Activated CD4-positive, alpha-beta memory T cell treated with anti-CD3 and anti-CD28 coated beads for 36 hours (primary cell): Measurements from ENCODE around the gene TJAP1. TPM values are rescaled to one million over a fixed set of nuclear protein-coding genes. Genes with fewer than 3 reads are reported as not detected.
"Not testable (repeated sequence)": the region's sequence is repeated elsewhere in the genome, so short reads cannot be mapped to it uniquely, and the experiment has no call there.

Experiments used
- CTCF ChIA-PET: fragments of 350-600 bp; sonication (Branson Sonifier 250); formaldehyde crosslinking; loops from one replicate; lab custom pipeline; 2021; ENCODE audit warnings: antibody characterized with exemption, inconsistent platforms; lab: Charles Lee
- POLR2A ChIA-PET: fragments of 350-600 bp; sonication (Branson Sonifier 250); formaldehyde crosslinking; loops from one replicate; lab custom pipeline; 2021; ENCODE audit warnings: antibody characterized with exemption; lab: Charles Lee
- DNase-seq: peaks from one replicate; pipeline ENCODE4 v3.0.0-alpha.2; 2020
- H3K27ac Mint-ChIP-seq: one replicate; pipeline ENCODE4 v1.8.0; 2021; ENCODE audit warnings: mixed read lengths
- H3K27me3 Mint-ChIP-seq: one replicate; pipeline ENCODE4 v1.8.0; 2021; ENCODE audit warnings: mixed read lengths
- H3K36me3 Mint-ChIP-seq: one replicate; pipeline ENCODE4 v1.8.0; 2021; ENCODE audit warnings: mixed read lengths
- H3K4me1 Mint-ChIP-seq: one replicate; pipeline ENCODE4 v1.8.0; 2021; ENCODE audit warnings: low read depth, mixed read lengths
- H3K4me3 Mint-ChIP-seq: one replicate; pipeline ENCODE4 v1.8.0; 2021; ENCODE audit warnings: mild to moderate bottlenecking, mixed read lengths
- H3K9me3 Mint-ChIP-seq: one replicate; pipeline ENCODE4 v1.8.0; 2021; ENCODE audit warnings: mixed read lengths
- intact Hi-C: fragments of 100-400 bp; cut with micrococcal nuclease; formaldehyde crosslinking; loops from one replicate; pipeline ENCODE4 v1.15.1; 2023
- total RNA-seq, 2 experiments: library from RNA; stranded (reverse); gene quantifications; one replicate each; pipeline ENCODE4 v1.2.3, GENCODE V29; 2021

TJAP1 gene
- total RNA-seq, 2 experiments from 2014 or later = 30.5 to 36.2 TPM

GRCh38 chr6:43496370-43497128 is 19.2 kb downstream of the TJAP1 start:
- ChIA-PET CTCF (interaction anchor here (0.8 to 4.5 kb wide), 3 partner anchors 10 to 19 kb away, joined by 3 to 40 read pairs (median 4); partner anchors contain the start of genes LRRC73 and TJAP1), POLR2A (no interaction called here)
- intact Hi-C loops = no loop called here
- no peak overlapping the region for H3K27ac Mint-ChIP-seq
- no peaks in the 10 kb centered on the region for H3K9me3 Mint-ChIP-seq
- H3K4me3 Mint-ChIP-seq = no peak overlapping the region
- no peaks in the 10 kb centered on the region for H3K27me3 Mint-ChIP-seq
- peaks cover 2% of the 10 kb centered on the region for H3K36me3 Mint-ChIP-seq
- peaks cover 25% of the 10 kb centered on the region for H3K4me1 Mint-ChIP-seq
- peak; percentile 34 for DNase-seq

- Mint-ChIP-seq H3K27ac (no peak overlapping the region), H3K27me3 (no peaks in the 10 kb centered on the region)
- intact Hi-C loops = no loop called here
Observed at GRCh38 chr6:43497129-43497396, 19.7 kb downstream of the TJAP1 start.

GRCh38 chr6:43497689-43498088 is 20.3 kb downstream of the TJAP1 start:
- H3K27ac Mint-ChIP-seq = no peak overlapping the region
- ChIA-PET POLR2A (no interaction called here), CTCF (interaction anchor here (1.1 to 2.2 kb wide), 2 partner anchors 10 to 235 kb away, joined by 3 to 9 read pairs; no protein-coding TSS in a partner anchor)
- DNase-seq = no peak
- peaks cover 2% of the 10 kb centered on the region for H3K36me3 Mint-ChIP-seq
- H3K27me3 Mint-ChIP-seq = no peaks in the 10 kb centered on the region
- intact Hi-C loops = no loop called here
- peaks cover 23% of the 10 kb centered on the region for H3K4me1 Mint-ChIP-seq
- no peaks in the 10 kb centered on the region for H3K9me3 Mint-ChIP-seq
- H3K4me3 Mint-ChIP-seq = no peak overlapping the region

More at GRCh38 chr6:43497129-43497396, 19.7 kb downstream of the TJAP1 start:
- Mint-ChIP-seq H3K36me3 (peaks cover 2% of the 10 kb centered on the region), H3K4me3 (no peak overlapping the region), H3K9me3 (no peaks in the 10 kb centered on the region), H3K4me1 (peaks cover 25% of the 10 kb centered on the region)
- POLR2A ChIA-PET = no interaction called here
- CTCF ChIA-PET = interaction anchor here (0.9 kb wide), 1 partner anchor 13 kb away, joined by 3 read pairs; the partner anchor contains the start of gene LRRC73
- no peak for DNase-seq

- H3K27me3 Mint-ChIP-seq, intact Hi-C loops, H3K27ac Mint-ChIP-seq, DNase-seq, POLR2A ChIA-PET, H3K4me3 Mint-ChIP-seq, H3K36me3 Mint-ChIP-seq, H3K9me3 Mint-ChIP-seq: not testable (repeated sequence)
- CTCF ChIA-PET = interaction anchor here (1.1 to 2.2 kb wide), 2 partner anchors 10 to 236 kb away, joined by 3 to 9 read pairs; no protein-coding TSS in a partner anchor
- peaks cover 20% of the 10 kb centered on the region for H3K4me1 Mint-ChIP-seq
Observed at GRCh38 chr6:43498291-43498690, 20.9 kb downstream of the TJAP1 start.

DNA sequence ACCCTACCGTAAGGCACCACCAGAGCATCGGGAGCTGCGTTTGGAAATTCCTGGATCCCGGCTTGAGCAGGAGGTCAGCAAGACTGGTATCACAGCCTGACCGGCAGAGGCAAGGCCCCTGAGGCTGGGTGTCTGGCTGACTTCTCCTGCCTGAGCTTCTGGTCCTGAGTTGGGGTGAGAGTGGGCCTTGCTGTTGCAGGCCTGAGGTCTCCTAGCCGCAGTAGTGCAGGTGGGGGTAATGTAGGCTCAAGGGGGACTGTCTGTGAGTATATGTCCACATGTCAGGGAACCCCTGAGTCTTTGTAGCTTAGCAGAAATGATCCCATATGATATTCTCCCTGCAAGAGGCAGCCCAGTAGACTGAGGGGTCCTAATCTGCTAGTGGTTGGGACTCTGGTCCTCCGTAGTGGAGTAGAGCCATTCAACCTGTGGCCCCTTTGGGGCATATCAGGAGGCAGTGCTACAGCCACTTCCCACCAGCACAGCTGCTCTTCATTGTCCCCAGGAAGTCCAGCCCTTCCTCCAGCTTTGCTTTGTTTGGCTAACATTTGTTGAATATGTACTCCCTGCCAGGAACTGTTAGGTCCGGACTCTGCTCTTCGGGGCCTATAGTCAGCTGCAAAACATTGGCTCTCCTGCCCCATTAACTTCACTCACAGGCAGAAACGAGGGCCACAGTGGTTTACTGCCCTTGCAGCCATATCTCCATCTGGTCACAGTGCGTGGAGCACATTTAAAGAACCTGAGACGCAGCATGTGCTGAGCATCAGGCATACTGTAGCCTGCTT is 21.9 kb downstream of the TJAP1 start:
- peaks cover 13% of the 10 kb centered on the region for H3K4me1 Mint-ChIP-seq
- ChIA-PET POLR2A (no interaction called here), CTCF (interaction anchor here (2.2 kb wide), 1 partner anchor 9 kb away, joined by 9 read pairs; no protein-coding TSS in a partner anchor)
- H3K4me3 Mint-ChIP-seq = no peak overlapping the region
- no peaks in the 10 kb centered on the region for H3K9me3 Mint-ChIP-seq
- no peak overlapping the region for H3K27ac Mint-ChIP-seq
- H3K27me3 Mint-ChIP-seq = no peaks in the 10 kb centered on the region
- peaks cover 9% of the 10 kb centered on the region for H3K36me3 Mint-ChIP-seq
- DNase-seq = no peak
- intact Hi-C loops = no loop called here

GRCh38 chr6:43500921-43501320 is 23.6 kb downstream of the TJAP1 start:
- ChIA-PET CTCF (no interaction called here), POLR2A (no interaction called here)
- Mint-ChIP-seq H3K27ac (no peak overlapping the region), H3K9me3 (no peaks in the 10 kb centered on the region), H3K36me3 (peaks cover 9% of the 10 kb centered on the region), H3K4me3 (no peak overlapping the region), H3K27me3 (no peaks in the 10 kb centered on the region), H3K4me1 (no peaks in the 10 kb centered on the region)
- intact Hi-C loops = no loop called here
- no peak for DNase-seq

DNA sequence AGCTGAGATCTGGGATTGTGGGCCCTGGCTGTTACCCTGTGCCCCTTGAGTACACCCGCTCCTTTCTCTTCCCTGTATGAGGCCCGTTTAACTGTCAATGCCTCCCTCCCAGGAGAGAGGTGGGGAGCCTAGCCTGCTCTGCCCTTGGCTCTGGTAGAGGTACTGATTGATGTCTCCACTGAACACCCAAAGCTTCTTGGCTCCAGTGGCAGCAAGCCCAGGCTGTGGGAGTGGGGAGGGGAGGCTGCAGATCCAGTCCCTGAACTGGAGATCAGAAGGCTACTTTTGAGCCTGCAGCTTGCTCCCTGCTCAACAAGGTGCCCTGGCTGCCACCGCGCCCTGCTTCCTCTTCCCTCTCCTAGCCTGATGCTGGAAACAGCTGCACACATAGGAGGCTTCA is 25.3 kb downstream of the TJAP1 start:
- peaks cover under 1% of the 10 kb centered on the region for H3K27me3 Mint-ChIP-seq

GRCh38 chr6:43503443-43503842 is 26.1 kb downstream of the TJAP1 start:
- peaks cover 8% of the 10 kb centered on the region for H3K27me3 Mint-ChIP-seq
- no peaks in the 10 kb centered on the region for H3K4me1 Mint-ChIP-seq
- CTCF ChIA-PET = interaction anchor here (1.5 kb wide), 1 partner anchor 14 kb away, joined by 5 read pairs; no protein-coding TSS in a partner anchor
- intact Hi-C loops = no loop called here
- POLR2A ChIA-PET = no interaction called here
- DNase-seq = no peak
- H3K36me3 Mint-ChIP-seq = peaks cover 9% of the 10 kb centered on the region
- no peak overlapping the region for H3K4me3 Mint-ChIP-seq
- no peaks in the 10 kb centered on the region for H3K9me3 Mint-ChIP-seq
- H3K27ac Mint-ChIP-seq = no peak overlapping the region

More for the DNA sequence above, 25.3 kb downstream of the TJAP1 start:
- no peak overlapping the region for H3K4me3 Mint-ChIP-seq
- POLR2A ChIA-PET = no interaction called here
- no peak for DNase-seq
- no peaks in the 10 kb centered on the region for H3K4me1 Mint-ChIP-seq
- CTCF ChIA-PET = interaction anchor here (0.8 to 1.5 kb wide), 2 partner anchors 13 to 16 kb away, joined by 3 to 5 read pairs; no protein-coding TSS in a partner anchor
- no peak overlapping the region for H3K27ac Mint-ChIP-seq
- H3K36me3 Mint-ChIP-seq = peaks cover 9% of the 10 kb centered on the region
- H3K9me3 Mint-ChIP-seq = no peaks in the 10 kb centered on the region
- intact Hi-C loops = no loop called here

DNA sequence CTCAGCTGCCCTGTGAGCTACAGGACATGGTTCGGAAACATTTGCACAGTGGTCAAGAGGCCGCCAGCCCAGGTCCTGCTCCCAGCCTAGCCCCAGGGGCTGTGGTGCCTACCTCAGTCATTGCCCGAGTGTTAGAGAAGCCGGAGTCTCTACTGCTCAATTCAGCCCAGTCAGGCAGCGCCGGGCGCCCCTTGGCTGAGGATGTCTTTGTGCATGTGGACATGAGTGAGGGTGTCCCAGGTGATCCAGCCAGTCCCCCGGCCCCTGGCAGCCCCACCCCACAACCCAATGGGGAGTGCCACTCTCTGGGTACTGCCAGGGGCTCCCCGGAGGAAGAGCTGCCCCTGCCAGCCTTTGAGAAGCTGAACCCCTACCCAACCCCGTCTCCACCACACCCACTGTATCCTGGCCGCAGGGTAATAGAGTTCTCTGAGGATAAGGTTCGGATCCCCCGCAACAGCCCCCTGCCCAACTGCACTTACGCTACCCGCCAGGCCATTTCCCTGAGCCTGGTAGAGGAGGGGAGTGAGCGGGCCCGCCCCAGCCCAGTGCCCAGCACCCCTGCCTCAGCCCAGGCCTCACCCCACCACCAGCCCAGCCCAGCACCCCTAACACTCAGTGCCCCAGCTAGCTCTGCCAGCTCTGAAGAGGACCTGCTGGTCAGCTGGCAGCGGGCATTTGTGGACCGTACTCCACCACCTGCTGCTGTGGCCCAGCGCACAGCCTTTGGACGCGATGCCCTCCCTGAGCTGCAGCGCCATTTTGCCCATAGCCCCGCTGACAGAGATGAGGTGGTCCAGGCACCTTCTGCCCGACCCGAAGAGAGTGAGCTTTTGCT is 27.6 kb downstream of the TJAP1 start:
- H3K27me3 Mint-ChIP-seq = peaks cover 17% of the 10 kb centered on the region
- POLR2A ChIA-PET = no interaction called here
- no peak overlapping the region for H3K27ac Mint-ChIP-seq
- H3K4me3 Mint-ChIP-seq = no peak overlapping the region
- intact Hi-C loops = no loop called here
- no peaks in the 10 kb centered on the region for H3K9me3 Mint-ChIP-seq
- H3K4me1 Mint-ChIP-seq = peaks cover 4% of the 10 kb centered on the region
- DNase-seq = no peak
- CTCF ChIA-PET = interaction anchor here (0.7 to 5.8 kb wide), 21 partner anchors 10 to 303 kb away, joined by 3 to 65 read pairs (median 7); partner anchors contain the start of genes DLK2 and DNPH1
- peaks cover 9% of the 10 kb centered on the region for H3K36me3 Mint-ChIP-seq

- no peak for DNase-seq
- Mint-ChIP-seq H3K36me3 (peaks cover 7% of the 10 kb centered on the region), H3K4me3 (no peak overlapping the region), H3K9me3 (no peaks in the 10 kb centered on the region), H3K4me1 (peaks cover 9% of the 10 kb centered on the region), H3K27me3 (peaks cover 17% of the 10 kb centered on the region), H3K27ac (no peak overlapping the region)
- CTCF ChIA-PET = interaction anchor here (0.6 to 5.8 kb wide), 36 partner anchors 11 to 394 kb away, joined by 3 to 65 read pairs (median 4); partner anchors contain the start of genes CRIP3, DLK2, DNPH1 and POLR1C
- intact Hi-C loops = loop anchor here (1.0 to 2.0 kb wide), 5 partner anchors 29 to 331 kb away; partner anchors contain the start of gene TJAP1
- POLR2A ChIA-PET = no interaction called here
Observed at GRCh38 chr6:43505718-43506117, 28.3 kb downstream of the TJAP1 start.

DNA sequence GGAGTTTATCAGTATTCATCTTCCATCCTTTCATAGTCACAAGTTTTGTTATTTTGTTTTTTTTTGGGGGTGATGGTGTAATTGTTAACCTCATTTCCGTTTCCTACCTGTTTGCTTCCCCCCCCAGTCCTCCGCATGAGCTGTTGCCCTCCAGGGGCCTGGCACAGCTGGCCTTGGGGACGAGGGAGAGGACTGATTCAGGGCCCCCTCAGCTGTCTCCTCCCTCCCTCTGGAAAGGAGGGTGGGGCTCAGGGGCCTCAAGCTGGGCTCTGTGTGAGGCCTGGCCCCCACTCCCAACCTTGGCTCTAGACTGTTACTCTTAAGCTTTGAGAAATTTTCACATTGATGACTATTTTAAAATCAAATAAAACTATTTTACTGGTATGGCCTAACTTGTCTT is 28.8 kb downstream of the TJAP1 start:
- no peaks in the 10 kb centered on the region for H3K9me3 Mint-ChIP-seq
- H3K36me3 Mint-ChIP-seq = peaks cover 7% of the 10 kb centered on the region
- H3K27me3 Mint-ChIP-seq = peaks cover 17% of the 10 kb centered on the region
- CTCF ChIA-PET = interaction anchor here (0.6 to 5.8 kb wide), 43 partner anchors 10 to 395 kb away, joined by 3 to 65 read pairs (median 4); partner anchors contain the start of genes CRIP3, DLK2, DNPH1 and POLR1C
- H3K4me3 Mint-ChIP-seq = no peak overlapping the region
- DNase-seq = no peak
- intact Hi-C loops = loop anchor here (1.0 to 2.0 kb wide), 5 partner anchors 29 to 332 kb away; partner anchors contain the start of gene TJAP1
- H3K4me1 Mint-ChIP-seq = peaks cover 10% of the 10 kb centered on the region
- H3K27ac Mint-ChIP-seq = no peak overlapping the region
- POLR2A ChIA-PET = interaction anchor here (1.6 to 1.7 kb wide), 2 partner anchors 10 to 277 kb away, joined by 3 to 6 read pairs; partner anchors contain the start of genes DNPH1, POLR1C and YIPF3
